IMR-90 (cell line): Measurements from ENCODE around the gene KRTAP10-7. TPM values are rescaled to one million over a fixed set of nuclear protein-coding genes. Genes with fewer than 3 reads are reported as not detected.

Experiments
- ATAC-seq: fragments of 200-7000 bp; cut with Tn5 transposase; 2 replicates; pipeline ENCODE4 v1.9.1; 2020; ENCODE audit warnings: low read depth, mild to moderate bottlenecking, moderate library complexity
- BruUV-seq: library from RNA; stranded (reverse); fragments of 400-500 nt; replicated peaks from 2 replicates; lab custom pipeline; 2021; lab: Mats Ljungman, UMichigan
- CTCF ChIA-PET: fragments of 300-600 bp; formaldehyde crosslinking; extraction: SDS; loops from one replicate; lab custom pipeline; 2021; ENCODE audit warnings: antibody characterized with exemption; lab: Yijun Ruan, JAX
- POLR2A ChIA-PET: fragments of 300-600 bp; sonication (Branson Sonifier 250); formaldehyde crosslinking; loops from one replicate; lab custom pipeline; 2022; ENCODE audit warnings: antibody characterized with exemption; ENCODE audit not compliant: unreplicated experiment; lab: Charles Lee
- DNase-seq: peaks from one replicate; pipeline ENCODE4 v3.0.0; 2013
- H2AFZ ChIP-seq: replicated peaks from 2 replicates; pipeline ENCODE3; 2013; ENCODE audit warnings: low read length, mild to moderate bottlenecking; ENCODE audit not compliant: poor library complexity
- H2AK5ac ChIP-seq: 2 replicates; pipeline ENCODE4 v1.6.1; 2013; ENCODE audit warnings: low read depth, low read length, inconsistent platforms
- H2AK9ac ChIP-seq: replicated peaks from 2 replicates; pipeline ENCODE3; 2013; ENCODE audit warnings: mild to moderate bottlenecking, low read depth, low read length, moderate library complexity; ENCODE audit not compliant: poor library complexity
- H2BK120ac ChIP-seq: 2 replicates; pipeline ENCODE4 v1.6.1; 2013; ENCODE audit warnings: low read depth, low read length, inconsistent platforms
- H2BK15ac ChIP-seq: 3 replicates; pipeline ENCODE4 v1.6.1; 2013; ENCODE audit warnings: low read depth, low read length, inconsistent platforms
- H2BK20ac ChIP-seq: 2 replicates; pipeline ENCODE4 v1.6.1; 2013; ENCODE audit warnings: low read depth, mild to moderate bottlenecking, inconsistent platforms, low read length, moderate library complexity
- H2BK5ac ChIP-seq: 2 replicates; pipeline ENCODE4 v1.6.1; 2013; ENCODE audit warnings: mild to moderate bottlenecking, low read depth, low read length, inconsistent platforms; ENCODE audit not compliant: poor library complexity, severe bottlenecking
- H3K14ac ChIP-seq: replicated peaks from 2 replicates; pipeline ENCODE4 v1.6.1; 2013; ENCODE audit warnings: low read depth, low read length, inconsistent platforms
- H3K18ac ChIP-seq: 2 replicates; pipeline ENCODE4 v1.6.1; 2013; ENCODE audit warnings: low read depth, low read length, control low read depth
- H3K23ac ChIP-seq: 2 replicates; pipeline ENCODE4 v1.6.1; 2013; ENCODE audit warnings: low read depth, low read length, inconsistent platforms
- H3K27ac ChIP-seq: 2 replicates; pipeline ENCODE4 v1.5.1; 2013; ENCODE audit warnings: mild to moderate bottlenecking, control low read depth, low read length; ENCODE audit not compliant: insufficient read depth
- H3K27me3 ChIP-seq: 2 replicates; pipeline ENCODE4 v1.6.1; 2013; ENCODE audit warnings: low read length; ENCODE audit not compliant: control insufficient read depth, insufficient read depth
- H3K36me3 ChIP-seq: 2 replicates; pipeline ENCODE4 v1.6.1; 2013; ENCODE audit warnings: low read length, mixed read lengths; ENCODE audit not compliant: control insufficient read depth, insufficient read depth
- H3K4ac ChIP-seq: 2 replicates; pipeline ENCODE4 v1.6.1; 2013; ENCODE audit warnings: low read depth, low read length, inconsistent platforms
- H3K4me1 ChIP-seq: 2 replicates; pipeline ENCODE4 v1.6.1; 2013; ENCODE audit warnings: low read length, mixed read lengths; ENCODE audit not compliant: control insufficient read depth, insufficient read depth
- H3K4me2 ChIP-seq: 2 replicates; pipeline ENCODE4 v1.6.1; 2013; ENCODE audit warnings: low read depth, mild to moderate bottlenecking, control low read depth, low read length, moderate library complexity
- H3K4me3 ChIP-seq: 2 replicates; pipeline ENCODE4 v1.5.1; 2013; ENCODE audit warnings: low read depth, mild to moderate bottlenecking, control low read depth, low read length, moderate library complexity; ENCODE audit not compliant: insufficient read depth
- H3K56ac ChIP-seq: 2 replicates; pipeline ENCODE4 v1.6.1; 2013; ENCODE audit warnings: low read length, inconsistent platforms; ENCODE audit not compliant: insufficient read depth; ENCODE audit errors: extremely low read depth
- H3K79me1 ChIP-seq, 2 experiments: 2 replicates each; pipeline ENCODE4 v1.6.1; 2013; ENCODE audit warnings: low read length in 2 of 2, inconsistent platforms in 1 of 2, low read depth in 1 of 2
- H3K9ac ChIP-seq: 2 replicates; pipeline ENCODE4 v1.6.1; 2013; ENCODE audit warnings: low read depth, low read length, control low read depth
- H3K9me1 ChIP-seq: 2 replicates; pipeline ENCODE4 v1.6.1; 2013; ENCODE audit warnings: low read length, inconsistent platforms; ENCODE audit not compliant: insufficient read depth
- H3K9me3 ChIP-seq: 2 replicates; pipeline ENCODE4 v1.6.1; 2013; ENCODE audit warnings: low read length; ENCODE audit not compliant: control insufficient read depth, insufficient read depth
- H4K20me1 ChIP-seq: 2 replicates; pipeline ENCODE4 v1.6.1; 2013; ENCODE audit warnings: low read length, inconsistent platforms; ENCODE audit not compliant: insufficient read depth
- H4K5ac ChIP-seq: 2 replicates; pipeline ENCODE4 v1.6.1; 2013; ENCODE audit warnings: mild to moderate bottlenecking, low read depth, low read length, control low read depth
- H4K8ac ChIP-seq, 2 experiments: 2 replicates each; pipeline ENCODE4 v1.6.1; 2013; ENCODE audit warnings: low read depth in 2 of 2, low read length in 2 of 2, control low read depth in 1 of 2, inconsistent platforms in 1 of 2
- H4K91ac ChIP-seq: 2 replicates; pipeline ENCODE4 v1.6.1; 2013; ENCODE audit warnings: low read depth, low read length, inconsistent platforms; ENCODE audit not compliant: insufficient read depth
- BHLHE40 ChIP-seq: fragments of 150-350 bp; IDR thresholded peaks from 2 replicates; pipeline ENCODE4 v1.6.1; 2016; ENCODE audit warnings: mild to moderate bottlenecking, low read depth, low read length
- CEBPB ChIP-seq: IDR thresholded peaks from 2 replicates; pipeline ENCODE4 v1.6.1; 2012; ENCODE audit warnings: low read depth, low read length, improper control_type of control experiment
- CHD1 ChIP-seq: IDR thresholded peaks from 2 replicates; pipeline ENCODE4 v1.6.1; 2012; ENCODE audit warnings: low read depth, low read length, improper control_type of control experiment
- MAFK ChIP-seq: IDR thresholded peaks from 2 replicates; pipeline ENCODE4 v1.6.1; 2012; ENCODE audit warnings: low read depth, low read length, improper control_type of control experiment
- MXI1 ChIP-seq: IDR thresholded peaks from 2 replicates; pipeline ENCODE4 v1.6.1; 2012; ENCODE audit warnings: low read depth, mild to moderate bottlenecking, low read length, moderate library complexity, borderline replicate concordance
- RAD21 ChIP-seq: IDR thresholded peaks from 2 replicates; pipeline ENCODE4 v1.6.1; 2012; ENCODE audit warnings: low read length, improper control_type of control experiment
- RCOR1 ChIP-seq: IDR thresholded peaks from 2 replicates; pipeline ENCODE4 v1.6.1; 2012; ENCODE audit warnings: mild to moderate bottlenecking, low read length, improper control_type of control experiment; ENCODE audit not compliant: insufficient replicate concordance
- WGBS, 2 experiments: methylation state at CpG; one replicate each; pipeline versions ENCODE4 v1.1.5 to v1.1.7; 2013; ENCODE audit warnings: missing lambda C conversion rate in 2 of 2; ENCODE audit not compliant: insufficient read length in 1 of 2; ENCODE audit errors: extremely low coverage in 2 of 2; 5-methylcytosine and 5-hydroxymethylcytosine counted together
- dilution Hi-C: fragments of 300-500 bp; cut with HindIII; formaldehyde crosslinking; loops from one replicate; pipeline ENCODE4 v1.14.3; 2018; ENCODE audit warnings: low sequenced_read_pairs; ENCODE audit not compliant: unreplicated experiment
- in situ Hi-C: fragments of 300-500 bp; cut with MboI; formaldehyde crosslinking; loops from 3 replicates; pipeline ENCODE4 v1.14.3; 2019; ENCODE audit warnings: low sequenced_read_pairs, inconsistent platforms, mixed read lengths
- intact Hi-C: fragments of 100-400 bp; cut with micrococcal nuclease; formaldehyde crosslinking; loops from 2 replicates; pipeline ENCODE4 v1.10.0; 2022
- polyA plus RNA-seq, 3 experiments: library from polyadenylated mRNA; depleted of rRNA; stranded (reverse); fragments of >200 nt; gene quantifications; 2 replicates each; pipeline ENCODE4 v1.2.3, GENCODE V29; 2012; ENCODE audit warnings: low replicate concordance in 1 of 3
- total RNA-seq: library from RNA; depleted of rRNA; stranded (reverse); fragments of >200 nt; gene quantifications from 2 replicates; pipeline ENCODE4 v1.2.3, GENCODE V29; 2012
- TF ChIP-seq, protein P1 (sequence below): fragments of 150-350 bp; IDR thresholded peaks from 2 replicates; pipeline ENCODE4 v1.6.1; 2016; ENCODE audit warnings: low read depth, mild to moderate bottlenecking, low read length, moderate library complexity, borderline replicate concordance
- TF ChIP-seq, protein P2 (sequence below): fragments of 150-350 bp; IDR thresholded peaks from 2 replicates; pipeline ENCODE4 v1.6.1; 2017; ENCODE audit warnings: mild to moderate bottlenecking, antibody characterized with exemption, low read length, low read depth
- TF ChIP-seq, protein P3 (sequence below): conservative IDR thresholded peaks from 2 replicates; pipeline ENCODE4 v1.5.1; 2012; ENCODE audit warnings: mild to moderate bottlenecking, low read depth, low read length, improper control_type of control experiment

The KRTAP10-7 gene
- total and polyA plus RNA-seq, 2 of the 4 experiments (the other 2 are of a cell fraction) = not detected

DNA sequence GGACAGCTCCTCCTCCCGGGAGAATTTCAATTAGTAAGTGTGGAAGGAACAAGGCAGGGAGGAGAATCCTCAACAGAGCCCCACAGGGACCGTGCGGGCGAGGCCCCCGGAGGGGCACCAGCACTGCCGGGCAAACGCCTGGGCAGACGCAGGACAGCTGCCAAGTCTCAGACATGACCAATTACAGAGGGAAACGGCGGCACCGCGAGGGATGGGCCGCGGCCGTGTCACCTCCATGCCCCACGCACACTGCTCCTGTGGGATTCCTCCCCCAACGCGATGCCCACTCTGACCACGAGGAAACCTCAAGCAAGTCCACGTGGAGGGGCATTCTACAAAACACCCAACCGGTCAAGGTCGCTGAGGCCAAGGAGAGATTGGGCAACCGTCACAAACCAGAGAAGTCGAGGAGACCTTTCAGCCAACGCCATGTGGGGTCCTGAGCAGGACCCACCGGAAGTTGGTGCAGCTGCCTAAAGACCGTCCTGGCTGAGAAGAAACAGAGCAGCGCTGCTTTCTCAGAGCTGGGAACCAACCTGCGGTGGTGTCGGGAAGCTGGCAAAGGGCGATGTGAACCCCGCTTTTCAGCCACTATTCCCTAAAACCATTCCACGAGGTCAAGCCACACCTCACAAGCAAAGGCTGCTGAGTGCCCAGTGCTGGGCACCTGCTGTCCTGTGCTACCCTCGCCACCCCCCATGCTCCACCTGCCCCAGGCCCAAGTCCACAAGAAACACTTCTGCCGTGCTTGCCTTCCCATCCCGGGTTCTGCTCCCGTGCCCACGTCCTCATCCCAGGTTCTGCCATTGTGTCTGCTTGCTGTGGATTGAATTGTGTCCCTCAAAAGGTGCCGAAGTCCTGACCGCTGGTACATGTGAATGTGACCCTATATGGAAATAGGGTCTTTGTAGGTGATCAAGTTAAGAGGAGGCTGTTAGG, 28.3 kb upstream of the KRTAP10-7 start:
- H3K4me1 ChIP-seq = no peaks in the 10 kb centered on the region
- WGBS, 2 experiments = 76% methylated on average over 19 of the region's 40 CpGs; no CpG with 5 or more reads in 1 of the 2 experiments
- H4K5ac ChIP-seq = no peak overlapping the region
- in situ Hi-C loops (no loop called here), dilution Hi-C loops (no loop called here), intact Hi-C loops (no loop called here)
- no peak overlapping the region for H2BK20ac ChIP-seq
- no TSS peak for BruUV-seq
- no peak overlapping the region for H2AK5ac ChIP-seq
- no peak overlapping the region for H3K56ac ChIP-seq
- no peak overlapping the region for H3K23ac ChIP-seq
- H4K91ac ChIP-seq = no peak overlapping the region
- H2AK9ac ChIP-seq = no peak overlapping the region
- no peaks in the 10 kb centered on the region for H3K79me1 ChIP-seq
- H3K36me3 ChIP-seq = no peaks in the 10 kb centered on the region
- H2BK5ac ChIP-seq = no peak overlapping the region
- no peak overlapping the region for H2BK120ac ChIP-seq
- no peak overlapping the region for H3K4me2 ChIP-seq
- peaks cover 3% of the 10 kb centered on the region; the same call in 1 of the 2 replicates for H3K27me3 ChIP-seq
- H2BK15ac ChIP-seq = no peak overlapping the region
- no peak overlapping the region for H3K4me3 ChIP-seq
- H3K9me1 ChIP-seq = no peaks in the 10 kb centered on the region
- H3K18ac ChIP-seq = no peak overlapping the region
- H2AFZ ChIP-seq = no peak overlapping the region
- ChIA-PET POLR2A (no interaction called here), CTCF (no interaction called here)
- H4K8ac ChIP-seq = no peak overlapping the region
- ATAC-seq (no peak), DNase-seq (no peak)
- no peaks in the 10 kb centered on the region for H4K20me1 ChIP-seq
- H3K14ac ChIP-seq = no peak overlapping the region
- no peak overlapping the region for H3K27ac ChIP-seq
- TF ChIP-seq RCOR1 (no peak), MXI1 (no peak), RAD21 (no peak), CEBPB (no peak), CHD1 (no peak), MAFK (no peak), BHLHE40 (no peak)
- TF ChIP-seq, protein P1, sequence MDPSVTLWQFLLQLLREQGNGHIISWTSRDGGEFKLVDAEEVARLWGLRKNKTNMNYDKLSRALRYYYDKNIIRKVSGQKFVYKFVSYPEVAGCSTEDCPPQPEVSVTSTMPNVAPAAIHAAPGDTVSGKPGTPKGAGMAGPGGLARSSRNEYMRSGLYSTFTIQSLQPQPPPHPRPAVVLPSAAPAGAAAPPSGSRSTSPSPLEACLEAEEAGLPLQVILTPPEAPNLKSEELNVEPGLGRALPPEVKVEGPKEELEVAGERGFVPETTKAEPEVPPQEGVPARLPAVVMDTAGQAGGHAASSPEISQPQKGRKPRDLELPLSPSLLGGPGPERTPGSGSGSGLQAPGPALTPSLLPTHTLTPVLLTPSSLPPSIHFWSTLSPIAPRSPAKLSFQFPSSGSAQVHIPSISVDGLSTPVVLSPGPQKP = no peak
- TF ChIP-seq, protein P2, sequence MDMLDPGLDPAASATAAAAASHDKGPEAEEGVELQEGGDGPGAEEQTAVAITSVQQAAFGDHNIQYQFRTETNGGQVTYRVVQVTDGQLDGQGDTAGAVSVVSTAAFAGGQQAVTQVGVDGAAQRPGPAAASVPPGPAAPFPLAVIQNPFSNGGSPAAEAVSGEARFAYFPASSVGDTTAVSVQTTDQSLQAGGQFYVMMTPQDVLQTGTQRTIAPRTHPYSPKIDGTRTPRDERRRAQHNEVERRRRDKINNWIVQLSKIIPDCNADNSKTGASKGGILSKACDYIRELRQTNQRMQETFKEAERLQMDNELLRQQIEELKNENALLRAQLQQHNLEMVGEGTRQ = no peak
- TF ChIP-seq, protein P3, sequence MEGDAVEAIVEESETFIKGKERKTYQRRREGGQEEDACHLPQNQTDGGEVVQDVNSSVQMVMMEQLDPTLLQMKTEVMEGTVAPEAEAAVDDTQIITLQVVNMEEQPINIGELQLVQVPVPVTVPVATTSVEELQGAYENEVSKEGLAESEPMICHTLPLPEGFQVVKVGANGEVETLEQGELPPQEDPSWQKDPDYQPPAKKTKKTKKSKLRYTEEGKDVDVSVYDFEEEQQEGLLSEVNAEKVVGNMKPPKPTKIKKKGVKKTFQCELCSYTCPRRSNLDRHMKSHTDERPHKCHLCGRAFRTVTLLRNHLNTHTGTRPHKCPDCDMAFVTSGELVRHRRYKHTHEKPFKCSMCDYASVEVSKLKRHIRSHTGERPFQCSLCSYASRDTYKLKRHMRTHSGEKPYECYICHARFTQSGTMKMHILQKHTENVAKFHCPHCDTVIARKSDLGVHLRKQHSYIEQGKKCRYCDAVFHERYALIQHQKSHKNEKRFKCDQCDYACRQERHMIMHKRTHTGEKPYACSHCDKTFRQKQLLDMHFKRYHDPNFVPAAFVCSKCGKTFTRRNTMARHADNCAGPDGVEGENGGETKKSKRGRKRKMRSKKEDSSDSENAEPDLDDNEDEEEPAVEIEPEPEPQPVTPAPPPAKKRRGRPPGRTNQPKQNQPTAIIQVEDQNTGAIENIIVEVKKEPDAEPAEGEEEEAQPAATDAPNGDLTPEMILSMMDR = no peak
- H3K9me3 ChIP-seq = peaks cover 4% of the 10 kb centered on the region
- no peak overlapping the region for H3K9ac ChIP-seq
- no peak overlapping the region for H3K4ac ChIP-seq
